NT2/D1 (cell line): ENCODE data around the gene GADL1.

Experiments
- SUZ12 ChIP-seq: IDR thresholded peaks from 2 replicates; pipeline ENCODE4 v1.6.1; 2011; ENCODE audit not compliant: insufficient read length, insufficient read depth; ENCODE audit errors: extremely low read depth
- YY1 ChIP-seq: IDR thresholded peaks from 2 replicates; pipeline ENCODE4 v1.6.1; 2011; ENCODE audit not compliant: insufficient read length, insufficient read depth
- ZNF274 ChIP-seq: IDR thresholded peaks from 2 replicates; pipeline ENCODE4 v1.6.1; 2011; ENCODE audit warnings: mild to moderate bottlenecking, low read depth, low read length

DNA sequence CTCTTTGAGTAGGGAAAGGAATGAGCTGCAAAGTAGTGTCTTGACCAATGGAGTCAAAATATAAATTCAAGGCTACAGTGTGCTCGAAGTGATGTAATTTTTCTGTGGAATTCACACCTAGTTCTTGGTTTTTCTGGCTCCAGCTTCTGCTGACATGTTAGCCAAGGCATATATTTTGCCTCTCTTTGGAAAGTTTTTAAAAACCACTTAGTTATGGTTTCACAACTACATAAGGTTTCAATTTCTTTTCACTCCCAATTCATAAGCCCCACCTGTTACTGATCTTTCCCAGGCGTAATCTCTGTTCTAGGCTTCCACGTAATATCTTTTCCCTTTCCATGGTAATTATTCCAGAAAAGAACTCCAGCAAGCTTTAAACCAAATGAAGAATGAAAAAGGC lies 46.9 kb downstream of the GADL1 start:
- TF ChIP-seq ZNF274 (no peak), YY1 (no peak), SUZ12 (no peak)
